Forelimb muscle (tissue), 1 donor: Measurements from ENCODE around the gene SLAMF8. TPM values are rescaled to one million over a fixed set of nuclear protein-coding genes. Genes with fewer than 3 reads are reported as not detected.

Source experiments
- DNase-seq: peaks from one replicate; pipeline ENCODE4 v3.0.0-alpha.2; 2013; ENCODE audit warnings: low read depth
- polyA plus RNA-seq: library from polyadenylated mRNA; unstranded; fragments of 120-200 nt; gene quantifications from one replicate; pipeline ENCODE4 v1.2.1, GENCODE V29; 2013; ENCODE audit not compliant: insufficient read length

Gene SLAMF8
- polyA plus RNA-seq, 1 donor, result 0.47 TPM

DNA sequence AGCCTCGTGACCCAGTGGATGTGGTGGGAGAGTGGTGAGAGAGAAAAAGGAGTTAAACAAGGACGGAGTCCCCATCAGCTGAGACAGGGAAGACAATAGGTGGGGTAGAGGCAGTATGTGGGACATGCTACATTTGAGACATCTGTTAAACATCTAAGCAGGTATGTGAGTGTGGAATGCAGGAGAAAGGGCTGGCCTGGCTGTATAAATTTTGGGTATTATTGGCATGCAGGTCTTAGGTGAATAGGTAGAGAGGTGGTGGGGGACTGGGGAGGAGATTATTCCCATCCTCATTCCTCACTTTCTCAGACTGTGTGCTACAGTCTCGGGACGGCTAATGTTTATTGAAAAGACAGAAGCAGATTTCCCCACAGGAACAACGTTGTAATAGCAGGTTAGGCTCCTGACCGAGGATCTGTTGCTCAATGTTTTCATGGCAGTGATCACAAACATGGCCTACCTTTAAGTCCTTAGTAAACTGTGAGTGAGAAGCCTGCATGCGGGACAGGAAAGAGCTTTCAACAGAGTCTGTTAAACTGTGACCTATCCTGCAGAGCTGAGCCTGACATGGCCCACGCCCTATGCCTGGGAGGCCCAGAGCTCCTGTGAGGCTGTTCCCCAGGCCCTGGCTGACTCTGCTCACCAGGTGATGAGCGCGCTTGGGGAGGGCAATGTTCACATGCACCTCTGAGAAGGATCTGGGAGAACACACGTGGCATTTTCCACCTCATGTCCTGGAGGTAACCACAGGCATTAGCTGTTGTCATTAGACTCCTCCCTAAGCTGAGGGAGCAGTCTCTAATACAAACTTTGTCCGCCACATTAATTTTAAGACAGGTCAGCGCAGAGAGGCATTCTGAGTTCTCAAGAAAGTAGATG is 19.3 kb downstream of the SLAMF8 start:
- DNase-seq, result no peak

DNA sequence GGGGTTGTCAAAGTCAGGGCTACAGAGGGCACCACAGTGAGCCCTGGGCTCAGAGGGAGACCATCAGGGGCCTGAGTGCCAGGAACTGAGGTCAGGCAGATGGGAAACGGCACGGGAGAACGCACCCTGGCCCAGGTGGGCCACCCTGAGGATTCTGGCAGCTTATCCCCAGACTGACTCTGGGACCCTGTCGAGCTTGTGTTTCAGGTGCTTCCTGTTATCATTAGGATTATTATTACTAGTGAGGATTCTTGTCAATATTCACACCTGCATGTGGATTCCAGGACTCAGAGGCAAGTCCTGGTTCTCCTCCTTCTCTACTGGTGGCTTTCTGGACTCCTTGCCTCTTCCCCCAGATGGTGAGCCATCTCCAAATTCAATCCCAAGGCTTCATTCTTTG is 20.6 kb downstream of the SLAMF8 start:
- DNase-seq, result no peak

DNA sequence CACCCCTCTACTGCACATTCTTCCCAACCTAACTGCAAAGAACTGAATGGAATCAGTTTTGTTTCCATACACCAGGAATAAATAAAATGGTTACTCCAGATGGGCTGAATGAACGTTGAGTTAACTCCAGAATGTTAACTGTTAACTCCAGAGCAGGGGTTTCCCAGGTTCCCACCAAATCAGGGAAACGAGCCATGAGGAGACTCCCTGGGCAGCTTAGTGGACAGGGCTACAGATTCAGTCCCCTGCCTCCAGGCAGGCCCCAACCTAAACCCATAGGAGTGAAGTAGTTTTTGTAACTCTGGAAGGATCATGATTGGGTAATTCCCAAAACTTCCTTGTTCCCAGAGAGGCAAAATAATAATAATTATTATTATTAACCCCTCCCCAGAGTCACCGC is 21.7 kb downstream of the SLAMF8 start:
- DNase-seq, result no peak

DNA sequence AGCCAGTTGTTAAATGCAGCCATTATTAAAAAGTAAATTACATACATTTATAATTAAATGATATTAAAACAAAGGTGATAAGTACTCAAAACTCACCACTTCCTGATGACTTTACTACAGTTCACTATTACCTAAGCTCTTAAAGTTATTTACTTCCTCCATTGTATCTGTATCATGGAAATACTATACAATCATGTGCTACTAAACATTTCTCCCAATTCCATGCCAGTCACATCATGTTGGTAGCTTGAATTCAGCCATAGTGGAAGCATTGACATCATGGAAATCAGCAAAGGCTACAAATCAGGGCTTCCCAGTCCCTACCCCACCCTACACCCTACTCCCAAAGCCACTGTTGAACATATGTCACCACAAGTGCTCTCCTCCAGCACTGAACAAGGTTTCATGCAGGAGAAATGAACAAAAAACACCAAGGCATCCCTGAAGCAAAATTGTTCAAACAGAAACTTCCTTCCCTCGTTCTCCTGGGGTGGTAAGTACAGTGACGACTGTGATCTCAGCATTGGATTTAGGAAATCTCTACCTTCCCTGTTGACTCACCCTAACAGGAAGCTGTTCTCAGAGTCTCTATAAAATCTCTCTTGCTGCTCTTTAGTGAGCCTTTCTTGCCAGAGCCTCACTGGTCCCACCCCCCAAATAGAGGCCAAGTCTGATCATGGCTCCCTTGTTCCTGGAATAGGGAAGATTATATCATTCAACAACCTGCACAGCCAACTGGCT is 23.1 kb downstream of the SLAMF8 start:
- DNase-seq, result no peak

DNA sequence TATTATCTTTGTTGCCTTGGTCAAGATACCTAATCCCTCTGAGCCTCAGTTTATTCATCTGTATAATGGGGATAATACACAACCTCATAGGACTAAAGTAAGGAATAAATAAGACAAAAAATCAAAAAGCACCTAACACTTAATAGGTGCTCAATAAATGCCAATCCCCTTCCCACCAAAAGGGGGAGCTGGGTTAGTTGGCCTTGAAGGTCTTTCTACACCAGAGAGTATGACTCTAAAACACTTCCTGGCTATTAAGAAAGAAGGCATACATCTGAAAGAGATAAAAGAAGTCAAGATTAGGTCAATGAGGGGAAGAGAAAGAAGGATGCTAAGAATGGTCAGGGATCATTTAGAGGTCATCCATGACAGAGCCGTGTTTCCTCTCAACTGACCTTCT is 24.7 kb downstream of the SLAMF8 start:
- DNase-seq, result no peak

DNA sequence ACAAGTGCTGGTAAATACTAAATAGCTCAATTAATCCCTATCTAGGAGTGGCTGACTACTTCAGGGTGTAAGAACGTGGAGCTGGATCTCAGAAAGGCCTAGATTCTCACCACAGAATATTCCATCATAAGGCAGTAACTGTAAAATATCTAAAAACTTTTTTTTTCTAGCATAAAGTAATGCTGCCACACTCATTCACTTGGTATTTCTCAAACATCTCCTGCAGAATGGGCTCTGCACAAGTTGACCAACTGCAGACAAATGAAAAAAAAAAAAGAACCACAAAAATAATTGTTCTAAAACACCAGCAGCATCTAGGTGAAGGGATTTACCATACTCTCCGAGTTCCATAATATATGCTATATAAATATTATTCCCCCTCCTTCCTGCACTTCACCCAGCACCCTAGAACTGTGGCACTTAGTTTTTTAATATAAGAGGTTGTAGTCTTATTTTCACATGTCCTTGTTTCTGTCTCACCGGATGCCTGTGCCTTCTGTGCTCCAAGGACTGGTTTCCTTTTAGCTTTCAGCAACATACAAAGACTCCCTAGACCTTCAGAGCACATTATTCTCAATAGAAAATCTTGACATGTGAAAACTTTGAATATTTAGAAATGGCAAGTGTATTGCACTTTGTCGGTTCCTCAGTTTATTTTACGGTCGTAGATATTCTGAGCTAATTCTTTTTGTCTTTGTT is 26.9 kb downstream of the SLAMF8 start:
- DNase-seq, result no peak

DNA sequence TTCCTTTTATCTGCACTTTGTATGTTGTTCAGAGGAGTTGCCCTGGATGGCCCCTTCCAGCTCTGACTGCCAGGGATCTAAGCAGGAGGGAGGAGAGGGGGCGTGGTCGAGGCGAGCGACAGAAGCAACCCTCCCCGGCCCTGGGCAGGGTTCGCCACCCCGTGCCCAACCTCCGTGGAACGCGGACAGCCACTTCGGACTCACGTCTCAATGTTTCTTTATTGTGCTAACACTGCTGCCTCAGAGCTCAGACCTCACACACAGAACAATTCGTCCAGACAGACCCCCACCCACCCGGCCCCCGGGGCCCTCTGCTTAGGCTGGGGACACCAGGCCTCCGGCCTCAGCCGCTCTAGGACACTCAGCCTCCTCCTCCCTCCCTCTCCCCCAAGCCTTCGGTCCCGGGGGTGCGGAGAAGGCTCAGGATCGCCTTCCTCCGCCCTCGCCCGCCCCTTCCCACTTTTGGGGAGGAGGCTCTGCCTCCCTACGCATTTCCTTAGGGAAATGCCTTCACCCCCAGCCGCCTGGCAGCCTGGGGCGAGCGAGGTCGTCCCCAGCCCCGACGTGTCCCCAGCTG is 27.5 kb downstream of the SLAMF8 start:
- DNase-seq, result no peak

DNA sequence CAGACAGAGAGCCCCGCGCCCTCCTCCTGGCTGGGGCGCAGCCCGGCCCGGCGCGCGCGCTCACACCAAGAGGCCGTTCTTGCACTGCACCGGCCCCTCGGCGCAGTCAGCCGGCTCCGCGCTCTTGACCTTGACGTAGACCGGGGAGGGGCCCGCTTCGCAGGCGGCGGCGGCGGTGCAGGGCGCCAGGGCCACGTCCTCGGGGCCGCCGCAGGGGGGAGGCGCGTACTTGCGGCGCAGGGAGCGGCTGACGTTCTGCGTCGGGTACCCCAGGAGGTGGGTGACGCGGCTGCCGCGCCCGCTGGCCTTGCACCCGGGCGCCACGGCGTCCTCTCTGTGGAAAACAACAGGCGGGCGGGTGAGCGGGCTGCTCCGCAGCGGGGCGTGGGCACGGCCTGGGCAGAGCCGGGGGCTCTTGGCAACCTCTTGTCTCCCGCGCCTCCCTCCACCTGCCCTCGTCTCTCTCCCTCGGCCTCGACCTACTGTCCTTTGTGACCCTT is 28.1 kb downstream of the SLAMF8 start:
- peak; percentile 43 for DNase-seq

DNA sequence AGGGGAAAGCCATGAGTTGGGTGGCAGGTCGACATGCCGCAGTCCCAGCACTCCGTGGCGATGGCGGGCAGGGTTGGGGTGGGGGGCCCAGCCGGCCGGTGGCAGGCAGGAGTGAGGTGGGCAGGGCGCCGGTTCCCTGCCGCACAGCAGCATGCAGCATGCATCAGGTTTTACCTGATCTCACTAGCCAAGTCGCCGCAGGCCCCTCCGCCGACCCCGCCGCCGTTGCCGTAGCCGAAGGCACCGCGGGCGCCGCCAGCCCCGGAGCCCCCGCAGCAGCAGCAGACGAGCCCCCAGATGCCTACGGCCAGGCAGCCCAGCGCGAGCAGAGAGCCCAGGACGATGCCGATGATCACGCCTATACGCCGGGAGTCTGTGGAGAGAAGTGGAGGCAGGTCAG is 29.0 kb downstream of the SLAMF8 start:
- DNase-seq, result no peak

DNA sequence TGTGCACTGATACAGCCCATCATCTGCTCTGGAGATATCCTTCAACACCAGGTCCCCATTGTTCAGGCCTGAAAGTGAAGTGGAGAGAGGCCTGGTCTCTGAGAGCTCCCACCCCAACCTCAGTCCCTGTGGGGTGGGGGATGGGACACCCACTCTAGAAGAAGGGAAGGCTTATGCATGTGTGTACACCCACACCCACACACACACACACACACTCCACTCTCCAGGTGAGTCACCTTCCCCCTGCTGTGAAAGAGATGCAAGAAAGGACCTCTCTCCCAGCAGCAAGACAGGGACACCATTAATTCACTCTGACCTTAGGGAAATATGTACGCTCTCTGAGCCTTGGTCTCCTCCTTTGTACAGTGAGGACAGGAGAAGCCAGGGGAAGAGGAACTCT is 29.9 kb downstream of the SLAMF8 start:
- no peak for DNase-seq

DNA sequence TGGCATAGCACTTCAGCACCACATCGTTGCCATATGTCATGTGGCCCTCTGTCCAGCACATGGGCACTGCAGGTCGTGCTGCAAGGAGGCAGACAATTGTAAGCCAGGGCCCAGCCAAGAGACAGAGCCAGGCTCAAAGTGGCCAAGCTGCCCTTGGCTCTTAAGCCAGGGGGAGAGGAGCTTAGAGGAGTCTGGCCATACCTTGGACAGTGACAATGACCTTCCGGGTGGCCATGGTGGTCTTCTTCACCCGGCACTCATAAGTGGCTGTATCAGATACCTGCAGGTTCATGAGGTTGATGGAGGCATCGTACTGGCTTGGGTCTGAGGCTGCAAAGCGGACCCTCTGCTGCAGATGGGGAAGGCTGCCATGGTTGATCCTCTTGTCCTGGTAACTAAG is 31.2 kb downstream of the SLAMF8 start:
- no peak for DNase-seq

DNA sequence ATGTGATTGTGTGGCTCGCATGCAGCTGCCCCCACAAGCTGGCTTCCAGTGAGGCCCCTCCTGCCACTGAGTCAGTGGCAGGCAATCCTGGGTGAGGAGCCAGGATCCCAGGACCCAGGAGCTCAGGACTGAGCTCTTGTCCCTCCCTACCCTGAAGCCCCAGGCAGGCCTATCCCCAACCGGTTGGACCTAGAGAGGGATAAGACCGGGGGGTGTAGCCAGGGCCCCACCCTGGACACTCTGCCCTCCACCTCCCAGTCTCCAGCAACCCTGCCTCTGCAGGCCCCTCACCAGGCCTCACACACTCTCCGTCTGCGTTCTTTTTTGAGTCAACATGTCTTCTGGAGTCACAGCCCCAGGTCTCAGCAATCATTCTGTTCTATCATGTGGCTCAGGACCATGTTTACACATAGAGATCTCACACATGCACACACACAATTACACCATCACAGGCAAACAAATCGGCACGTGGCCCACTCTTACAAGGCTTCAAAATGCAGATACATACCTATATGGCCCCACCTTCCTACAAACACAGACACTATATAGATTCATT is 33.2 kb downstream of the SLAMF8 start:
- no peak for DNase-seq

DNA sequence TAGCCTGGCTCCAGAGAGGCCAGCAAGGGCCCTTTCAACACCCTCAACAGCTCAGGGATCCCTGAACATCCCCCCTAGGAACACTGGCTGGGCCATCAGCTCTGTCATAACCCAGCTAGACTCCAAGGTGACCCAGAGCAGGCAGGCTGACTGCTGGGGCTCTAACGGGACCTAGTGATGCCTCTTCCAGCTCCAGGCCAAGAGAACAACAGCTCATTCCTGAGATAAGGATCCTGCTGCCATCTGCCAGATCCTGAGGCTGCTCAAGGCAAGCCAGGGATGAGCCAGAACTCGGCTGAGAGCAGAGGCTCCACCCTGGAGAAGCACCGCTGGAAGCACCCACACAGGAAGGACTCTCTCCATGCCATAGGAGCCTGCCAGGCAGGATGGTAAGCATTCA is 33.8 kb downstream of the SLAMF8 start:
- DNase-seq, result no peak

DNA sequence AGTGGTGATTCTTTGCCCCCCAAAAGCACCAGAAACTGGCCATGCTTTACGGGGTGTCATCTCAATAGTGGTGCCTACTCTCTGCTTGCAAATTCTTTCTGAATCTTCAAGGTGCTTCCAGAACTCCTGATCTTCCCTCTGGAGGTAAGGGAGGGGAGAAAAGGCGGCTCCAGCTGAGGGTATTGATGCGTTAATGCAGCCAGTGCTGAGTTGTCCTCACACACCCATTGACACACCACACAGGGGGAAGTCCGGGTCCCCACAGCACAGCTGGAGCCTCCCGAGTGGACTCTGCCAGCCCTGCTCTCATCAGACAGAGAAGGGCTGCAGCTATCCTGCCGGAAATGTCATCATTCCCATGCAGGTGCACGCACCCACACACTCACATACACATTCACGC is 34.5 kb downstream of the SLAMF8 start:
- no peak for DNase-seq

DNA sequence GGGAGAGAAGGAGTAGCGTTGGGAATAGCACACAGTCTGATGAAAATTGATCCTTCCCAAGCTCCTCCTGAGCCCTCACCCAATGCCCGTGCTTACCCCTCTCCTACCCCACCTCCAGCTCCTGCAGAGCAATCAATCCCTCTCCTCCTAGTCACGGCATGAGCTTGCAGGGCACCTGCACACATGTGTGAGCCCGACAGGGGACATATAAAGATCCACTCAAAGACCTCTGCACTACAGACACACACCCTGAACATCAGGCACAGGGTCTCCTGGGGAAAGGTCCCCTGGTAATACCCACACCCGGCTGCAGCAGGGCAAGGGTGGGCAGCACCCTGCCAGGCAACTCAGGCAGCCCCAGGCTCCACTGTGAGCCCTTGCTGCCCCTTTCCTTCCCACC is 35.4 kb downstream of the SLAMF8 start:
- DNase-seq, result no peak

DNA sequence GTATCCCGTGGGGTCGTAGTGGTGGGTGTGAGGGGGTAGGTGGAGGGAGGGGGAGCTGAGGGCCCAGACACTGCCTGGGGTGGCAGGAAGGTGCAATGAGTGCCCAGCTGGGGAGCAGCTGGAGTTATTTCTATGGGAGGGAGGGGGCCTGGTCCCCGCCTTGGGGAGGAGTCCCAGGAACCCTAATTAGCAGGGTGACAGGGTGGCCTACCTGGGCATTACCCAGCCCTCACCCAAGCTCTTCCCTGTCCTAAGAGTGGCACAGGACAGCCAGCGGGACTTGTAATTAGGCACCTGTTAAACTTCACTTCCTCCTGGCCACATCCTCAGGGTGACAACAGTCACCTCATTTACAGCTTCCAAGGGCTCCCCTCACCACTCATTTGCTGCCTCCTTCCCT is 35.9 kb downstream of the SLAMF8 start, which contains the start of gene VSIG8:
VSIG8 (minus strand) TSS at position 101 of the 400 bp plus-strand sequence. CDS start 136 bp downstream, outside the sequence.
- no peak for DNase-seq

DNA sequence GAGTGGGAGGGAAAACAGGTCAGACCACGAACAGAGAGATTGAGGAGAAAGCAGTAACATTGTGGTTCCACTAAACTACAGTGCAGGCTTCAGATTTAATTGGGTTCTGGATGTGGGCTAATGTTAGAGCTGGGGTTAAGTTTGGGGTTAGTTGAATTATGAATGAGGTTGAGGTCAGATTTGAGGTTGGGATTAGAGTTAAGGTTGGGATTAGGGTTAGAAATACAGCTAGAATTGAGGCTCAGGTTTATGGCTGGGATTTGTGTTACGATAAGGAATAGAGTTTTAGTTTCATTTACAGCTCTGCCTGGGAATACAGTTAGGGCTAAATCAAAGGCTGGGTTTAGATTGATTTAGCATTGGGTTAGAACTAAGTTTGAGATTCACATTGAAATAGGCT is 37.6 kb downstream of the SLAMF8 start:
- no peak for DNase-seq

DNA sequence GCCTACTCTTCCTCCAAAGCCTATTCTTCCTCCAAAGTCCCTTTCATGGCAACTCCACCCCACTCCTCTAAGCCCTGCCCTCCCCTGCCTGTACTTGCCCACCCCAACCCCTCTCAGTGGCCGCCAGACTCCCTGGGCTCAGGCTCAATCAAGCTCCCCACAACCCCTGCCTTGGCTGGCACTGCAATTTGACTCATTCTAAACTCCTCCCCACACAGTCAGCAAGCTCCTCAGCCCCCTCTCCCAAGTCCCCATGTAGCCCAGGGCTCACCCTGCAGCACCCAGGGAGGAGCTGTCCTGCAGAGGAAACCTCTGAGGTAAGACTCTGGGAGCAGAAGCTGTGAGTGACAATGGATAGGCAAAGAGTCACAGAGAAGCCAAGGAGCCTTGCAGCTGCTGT is 39.4 kb downstream of the SLAMF8 start:
- no peak for DNase-seq

DNA sequence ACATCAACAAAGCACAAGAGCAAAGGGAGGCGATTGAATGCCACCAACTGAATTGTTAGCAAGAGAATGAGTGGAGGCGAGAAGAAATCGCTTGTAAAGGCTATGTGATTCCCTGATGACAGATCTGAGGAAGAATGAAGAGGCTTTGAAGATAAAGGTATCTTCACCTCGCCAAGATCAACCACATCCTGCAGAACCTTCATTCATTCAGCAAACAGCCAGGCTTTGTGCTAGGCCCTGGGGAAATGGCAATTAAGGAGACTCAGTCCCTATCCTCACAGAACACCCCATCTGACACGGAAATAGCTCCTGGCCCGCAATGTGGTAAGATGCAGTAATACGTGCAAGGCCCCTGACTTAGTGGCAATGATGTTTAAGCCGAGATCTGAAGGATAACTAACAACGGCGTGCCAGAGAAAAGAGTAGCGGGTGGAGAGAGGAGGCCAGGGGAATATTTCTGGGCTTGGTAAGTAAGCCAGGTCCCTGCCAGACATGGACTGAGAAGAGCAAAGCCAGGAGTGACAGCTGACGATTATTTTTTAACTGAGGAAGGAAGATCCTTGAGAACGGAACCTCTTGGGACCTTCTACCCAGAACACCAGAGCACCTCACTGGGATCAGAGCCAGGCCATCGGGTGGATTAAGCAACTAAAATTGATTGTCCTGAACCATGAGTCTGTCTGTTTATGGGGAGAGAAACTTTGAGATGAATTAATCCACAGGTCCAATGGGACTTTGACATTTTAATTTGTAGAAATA is 40.4 kb downstream of the SLAMF8 start:
- no peak for DNase-seq

DNA sequence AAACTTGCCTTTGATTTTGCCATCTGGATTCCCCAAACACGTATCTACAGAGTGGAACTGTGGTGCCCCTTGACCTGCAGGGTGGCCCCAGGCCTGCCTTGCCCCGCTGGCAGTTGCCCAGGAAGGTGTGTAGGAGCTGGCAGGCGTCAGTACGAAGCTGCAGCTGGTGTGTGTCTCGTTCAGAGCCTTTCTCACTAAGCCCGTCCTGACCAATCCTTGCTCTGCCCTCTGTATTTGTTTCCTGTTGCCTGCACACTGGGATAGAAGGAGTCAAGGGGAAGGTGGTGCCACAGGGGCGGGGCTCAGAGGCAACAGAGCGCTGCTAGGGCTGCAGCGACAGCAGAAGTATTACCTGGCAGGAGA is 41.0 kb downstream of the SLAMF8 start:
- DNase-seq, result no peak

DNA sequence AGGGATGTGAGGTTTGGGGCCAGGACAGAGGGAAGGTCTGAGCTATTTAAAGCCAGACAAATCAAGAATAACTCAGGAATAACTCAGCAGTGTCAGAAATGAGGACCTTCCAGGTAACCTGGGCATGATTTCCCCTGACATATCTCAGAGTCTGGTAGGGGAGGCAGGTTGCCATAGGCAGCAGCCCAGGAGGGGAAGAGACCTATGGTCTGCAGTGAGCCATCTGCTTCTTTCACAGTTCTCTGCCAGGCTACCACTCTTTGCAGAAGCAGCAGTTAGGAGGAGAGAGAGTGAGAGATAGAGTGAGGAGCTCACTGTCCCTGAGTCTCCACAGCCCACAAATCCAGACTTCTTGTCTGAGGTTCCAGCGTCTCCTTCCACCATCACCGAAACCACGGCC is 42.1 kb downstream of the SLAMF8 start:
- no peak for DNase-seq
